Body of pancreas (tissue), 4 donors: ENCODE results near the gene FOXK2. TPM values are rescaled to one million over a fixed set of nuclear protein-coding genes. Genes with fewer than 3 reads are reported as not detected.
"Not testable (repeated sequence)": the region's sequence is repeated elsewhere in the genome, so short reads cannot be mapped to it uniquely, and the experiment has no call there.

ENCODE experiments used
- ATAC-seq: fragments of 150-250 bp; one replicate; pipeline ENCODE4 v1.9.1; 2016
- DNase-seq, 4 donors: peaks; one replicate each; pipeline ENCODE4 v3.0.0-alpha.2; 2019
- H3K27ac ChIP-seq, 4 donors: fragments of 200-600 bp; sonication (generic); 1 replicate in 3 of 4; 2 replicates in 1 of 4; pipeline versions ENCODE4 v1.5.1 to v1.6.1; 2016 to 2019; ENCODE audit warnings: mild to moderate bottlenecking in 1 of 4, mixed read lengths in 1 of 4, moderate library complexity in 1 of 4
- H3K27me3 ChIP-seq, 2 donors: fragments of 200-600 bp; sonication (generic); one replicate each; pipeline ENCODE4 v1.6.0; 2016; ENCODE audit warnings: mild to moderate bottlenecking in 1 of 2
- H3K36me3 ChIP-seq, 2 donors: fragments of 200-600 bp; sonication (generic); replicated peaks in 1 of 2; 2 replicates each; pipeline ENCODE4 v1.5.1; 2016; ENCODE audit warnings: low read depth in 2 of 2; ENCODE audit not compliant: insufficient read depth in 1 of 2
- H3K4me1 ChIP-seq: fragments of 200-600 bp; sonication (generic); one replicate; pipeline ENCODE4 v1.6.0; 2016
- H3K4me3 ChIP-seq, 2 donors: fragments of 200-600 bp; sonication (generic); 1 replicate in 1 of 2; 2 replicates in 1 of 2; pipeline ENCODE4 v1.5.1; 2016 to 2019
- H3K9me3 ChIP-seq, 3 donors: fragments of 200-600 bp; sonication (generic); 1 replicate in 2 of 3; 2 replicates in 1 of 3; pipeline ENCODE4 v1.5.1; 2016
- POLR2A ChIP-seq, 3 donors: fragments of 450-650 bp; IDR thresholded peaks; one replicate each; pipeline ENCODE4 v1.6.1; 2016; ENCODE audit warnings: antibody characterized with exemption in 3 of 3, mild to moderate bottlenecking in 2 of 3
- WGBS, 2 donors: methylation state at CpG; one replicate each; pipeline ENCODE4 v1.1.5; 2017; 5-methylcytosine and 5-hydroxymethylcytosine counted together
- intact Hi-C: fragments of 100-400 bp; cut with DNase I; formaldehyde crosslinking; loops from one replicate; pipeline ENCODE4 v1.15.1; 2023
- total RNA-seq, 2 donors: library from RNA; depleted of rRNA; stranded (reverse); fragments of >200 nt; gene quantifications; one replicate each; pipeline ENCODE4 v1.1.0, GENCODE V29; 2016
- TF ChIP-seq, protein P1 (sequence below), 7 experiments: fragments of 450-650 bp in 4 of 7; fragments of 200-600 bp in 3 of 7; sonication (generic) in 3 of 7; IDR thresholded peaks; one replicate each; pipeline ENCODE4 v1.5.1; 2016 to 2019; ENCODE audit warnings: antibody characterized with exemption in 7 of 7

Gene FOXK2
- total RNA-seq, 2 donors from 2014 or later = 10.6 to 25.1 TPM

DNA sequence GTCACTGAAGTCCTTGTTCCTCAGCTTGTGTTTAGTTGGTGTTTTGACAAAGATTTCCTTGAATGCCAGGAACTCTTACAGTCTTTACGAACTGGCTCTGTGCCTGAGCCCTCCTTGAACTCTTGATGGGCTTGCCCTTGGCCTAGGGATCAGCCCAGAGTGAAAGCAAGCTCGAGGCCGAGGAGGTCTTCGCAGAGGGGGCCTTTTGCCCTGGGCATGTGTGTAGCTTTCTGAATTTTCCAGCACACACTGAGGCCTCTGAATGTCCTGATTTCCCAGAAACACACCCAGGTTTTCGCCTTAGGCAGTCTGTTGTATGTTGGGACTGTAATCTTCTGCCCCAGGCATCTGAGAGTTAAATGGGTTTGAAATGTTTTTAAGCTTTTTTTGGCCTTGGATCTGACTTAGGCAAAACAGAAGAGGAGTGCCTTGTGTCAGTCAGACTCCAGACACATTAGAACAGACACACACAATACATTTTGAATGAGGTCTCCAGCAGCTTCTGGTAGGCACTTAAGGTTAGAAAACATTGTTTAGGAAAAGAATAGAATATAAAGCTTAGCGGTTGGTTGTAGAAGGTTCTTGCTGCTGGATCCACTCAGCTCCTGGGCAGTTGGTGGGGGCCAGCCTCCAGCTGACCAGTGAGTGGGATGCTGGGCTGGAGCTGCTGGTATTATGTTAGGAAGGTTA, 17.1 kb downstream of the FOXK2 start:
- 25 to 33% methylated on average over 4 to 6 of the region's 6 CpGs for WGBS, 2 donors
- H3K4me3 ChIP-seq = no peak overlapping the region
- no peaks in the 10 kb centered on the region for H3K9me3 ChIP-seq
- peak; percentile 27 for ATAC-seq
- H3K27me3 ChIP-seq = no peaks in the 10 kb centered on the region
- no peaks in the 10 kb centered on the region for H3K36me3 ChIP-seq
- peaks cover 42% of the 10 kb centered on the region for H3K4me1 ChIP-seq
- H3K27ac ChIP-seq = peak overlapping the region; percentile 24 to 81 (median 56)
- no peak for TF ChIP-seq POLR2A (IDR thresholded peaks at IDR 0.05)
- TF ChIP-seq, protein P1, sequence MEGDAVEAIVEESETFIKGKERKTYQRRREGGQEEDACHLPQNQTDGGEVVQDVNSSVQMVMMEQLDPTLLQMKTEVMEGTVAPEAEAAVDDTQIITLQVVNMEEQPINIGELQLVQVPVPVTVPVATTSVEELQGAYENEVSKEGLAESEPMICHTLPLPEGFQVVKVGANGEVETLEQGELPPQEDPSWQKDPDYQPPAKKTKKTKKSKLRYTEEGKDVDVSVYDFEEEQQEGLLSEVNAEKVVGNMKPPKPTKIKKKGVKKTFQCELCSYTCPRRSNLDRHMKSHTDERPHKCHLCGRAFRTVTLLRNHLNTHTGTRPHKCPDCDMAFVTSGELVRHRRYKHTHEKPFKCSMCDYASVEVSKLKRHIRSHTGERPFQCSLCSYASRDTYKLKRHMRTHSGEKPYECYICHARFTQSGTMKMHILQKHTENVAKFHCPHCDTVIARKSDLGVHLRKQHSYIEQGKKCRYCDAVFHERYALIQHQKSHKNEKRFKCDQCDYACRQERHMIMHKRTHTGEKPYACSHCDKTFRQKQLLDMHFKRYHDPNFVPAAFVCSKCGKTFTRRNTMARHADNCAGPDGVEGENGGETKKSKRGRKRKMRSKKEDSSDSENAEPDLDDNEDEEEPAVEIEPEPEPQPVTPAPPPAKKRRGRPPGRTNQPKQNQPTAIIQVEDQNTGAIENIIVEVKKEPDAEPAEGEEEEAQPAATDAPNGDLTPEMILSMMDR (IDR thresholded peaks at IDR 0.05) = no peak
- intact Hi-C loops = no loop called here
- peak in 2 of 4 donors; percentile 52 for DNase-seq

DNA sequence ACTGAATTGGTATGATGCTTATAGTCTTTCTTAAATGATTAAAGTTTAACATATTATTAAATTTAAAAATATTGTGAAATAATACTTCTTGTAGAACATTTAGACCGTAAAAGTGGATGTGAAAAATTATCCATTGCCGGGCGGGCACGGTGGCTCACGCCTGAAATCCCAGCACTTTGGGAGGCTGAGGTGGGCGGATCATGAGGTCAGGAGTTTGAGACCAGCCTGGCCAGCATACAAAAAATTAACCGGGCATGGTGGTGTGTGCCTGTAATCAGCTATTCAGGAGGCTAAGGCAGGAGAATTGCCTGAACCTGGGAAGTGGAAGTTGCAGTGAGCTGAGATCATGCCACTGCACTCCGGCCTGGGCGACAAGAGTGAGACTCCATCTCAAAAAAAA, 17.7 kb downstream of the FOXK2 start:
- intact Hi-C loops, ATAC-seq, H3K36me3 ChIP-seq, H3K4me3 ChIP-seq, H3K27me3 ChIP-seq, H3K9me3 ChIP-seq, DNase-seq: not testable (repeated sequence)
- peaks cover 41% of the 10 kb centered on the region for H3K4me1 ChIP-seq
- 76 to 87% methylated on average over 8 to 9 of the region's 9 CpGs for WGBS, 2 donors
- H3K27ac ChIP-seq = peak overlapping the region in 1 of 4 donors; percentile 81

DNA sequence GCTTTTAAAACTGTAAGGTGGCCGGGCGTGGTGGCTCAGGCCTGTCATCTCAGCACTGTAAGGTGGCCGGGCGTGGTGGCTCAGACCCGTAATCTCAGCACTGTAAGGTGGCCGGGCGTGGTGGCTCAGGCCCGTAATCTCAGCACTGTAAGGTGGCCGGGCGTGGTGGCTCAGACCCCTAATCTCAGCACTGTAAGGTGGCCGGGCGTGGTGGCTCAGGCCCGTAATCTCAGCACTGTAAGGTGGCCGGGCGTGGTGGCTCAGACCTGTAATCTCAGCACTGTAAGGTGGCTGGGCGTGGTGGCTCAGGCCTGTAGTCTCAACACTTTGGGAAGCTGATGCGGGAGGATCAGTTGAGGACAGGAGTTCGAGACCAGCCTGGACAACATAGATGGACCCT, 19.5 kb downstream of the FOXK2 start:
- ATAC-seq, H3K4me3 ChIP-seq, H3K36me3 ChIP-seq, H3K9me3 ChIP-seq, H3K27me3 ChIP-seq, DNase-seq, intact Hi-C loops, H3K27ac ChIP-seq: not testable (repeated sequence)
- H3K4me1 ChIP-seq = peaks cover 30% of the 10 kb centered on the region
- 85 to 90% methylated on average over 14 to 17 of the region's 18 CpGs for WGBS, 2 donors

DNA sequence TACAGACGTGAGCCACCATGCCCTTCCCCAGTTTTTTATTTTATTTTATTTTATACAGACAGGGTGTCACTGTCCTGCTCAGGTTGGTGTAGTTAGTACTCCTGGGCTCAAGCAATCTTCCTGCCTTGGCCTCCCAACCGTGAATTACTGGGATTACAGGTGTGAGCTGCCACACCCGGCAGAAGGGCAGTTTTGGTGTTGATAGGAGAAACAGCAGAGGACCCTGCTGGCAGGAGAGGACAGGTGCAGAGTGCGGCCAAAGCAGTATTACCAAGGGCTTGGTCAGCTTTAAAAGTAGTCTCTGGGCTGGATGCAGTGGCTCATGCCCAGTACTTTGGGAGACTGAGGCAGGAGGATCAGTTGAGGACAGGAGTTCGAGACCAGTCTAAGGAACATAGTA, 22.9 kb downstream of the FOXK2 start:
- DNase-seq (no peak), ATAC-seq (no peak)
- Histone ChIP-seq H3K27me3 (no peaks in the 10 kb centered on the region), H3K27ac (no peak overlapping the region), H3K4me3 (no peak overlapping the region), H3K36me3 (no peaks in the 10 kb centered on the region), H3K9me3 (no peaks in the 10 kb centered on the region), H3K4me1 (no peaks in the 10 kb centered on the region)
- WGBS, 2 donors = 83 to 90% methylated on average over 5 of the region's 5 CpGs
- intact Hi-C loops = no loop called here
- TF ChIP-seq, protein P1 (IDR thresholded peaks at IDR 0.05) = no peak
- no peak for TF ChIP-seq POLR2A (IDR thresholded peaks at IDR 0.05)

DNA sequence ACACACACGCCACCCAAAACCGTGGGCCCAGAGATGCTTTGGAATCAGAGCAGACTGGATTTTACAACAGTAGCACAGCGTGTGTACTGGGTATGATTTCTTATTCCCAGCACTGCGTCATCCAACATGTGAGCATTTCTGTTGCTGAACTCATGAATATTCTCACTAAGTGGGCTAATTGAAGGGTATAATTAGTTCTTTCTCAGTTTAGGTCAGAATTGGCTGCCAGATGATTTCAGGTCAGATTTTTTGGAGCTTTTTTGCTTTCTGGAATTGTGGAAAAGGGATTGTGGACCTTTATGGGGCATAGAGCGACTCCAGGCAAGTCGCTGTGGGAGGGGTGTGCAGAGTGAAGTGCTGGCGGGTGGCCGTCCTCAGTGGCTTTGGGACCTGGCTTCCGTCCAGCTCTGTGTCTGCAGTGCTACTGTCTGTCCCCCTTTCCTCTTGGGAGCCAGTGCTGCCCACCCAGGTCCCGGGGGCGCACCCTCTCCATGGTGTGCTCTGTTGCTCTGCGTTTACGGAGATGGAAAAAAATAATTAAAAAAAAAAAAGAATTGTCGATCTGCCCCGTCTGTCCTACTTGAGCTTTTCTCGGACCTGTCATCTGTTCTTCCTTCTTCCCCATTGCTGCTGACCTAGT, 25.0 kb downstream of the FOXK2 start:
- no peak for DNase-seq
- peaks cover 14% of the 10 kb centered on the region for H3K4me1 ChIP-seq
- WGBS, 2 donors = 79 to 82% methylated on average over 16 of the region's 16 CpGs
- ATAC-seq = no peak
- intact Hi-C loops = no loop called here
- H3K9me3 ChIP-seq = no peaks in the 10 kb centered on the region
- H3K4me3 ChIP-seq = no peak overlapping the region
- TF ChIP-seq, protein P1 (IDR thresholded peaks at IDR 0.05) = no peak
- no peak for TF ChIP-seq POLR2A (IDR thresholded peaks at IDR 0.05)
- no peaks in the 10 kb centered on the region for H3K27me3 ChIP-seq
- no peaks in the 10 kb centered on the region for H3K36me3 ChIP-seq
- H3K27ac ChIP-seq = no peak overlapping the region
